ENCODE measurements around the gene ZNF860. TPM values are rescaled to one million over a fixed set of nuclear protein-coding genes. Genes with fewer than 3 reads are reported as not detected.

ZNF860 gene
- total RNA-seq = 4.3 and 7.3 TPM in 2 replicates

GRCh38 chr3:31981206-31982181 is at the start of gene ZNF860, which contains the start of gene OSBPL10:
TSS of gene ZNF860 (plus strand) at chr3:31981750. CDS start at chr3:31989080, 7,330 bp downstream.
TSS of gene OSBPL10 (minus strand) at chr3:31981262. CDS start at chr3:31981179, 83 bp downstream.

Small RNA genes lying within 50 kb of the gene (small RNA-seq; reads per million reads assigned to genes)
- not detected for gene RF00402

Other genes starting within 250 kb of the ZNF860 start
- gene OSBPL10, start 488 bp upstream of the ZNF860 start, total RNA-seq = 65.2 and 138 TPM in 2 replicates
- 0.79 and 2.3 TPM in 2 replicates for gene GPD1L, start 124.9 kb downstream of the ZNF860 start, total RNA-seq